B cell (primary cell): Measurements from ENCODE around the gene CORO1A. TPM values are rescaled to one million over a fixed set of nuclear protein-coding genes. Genes with fewer than 3 reads are reported as not detected.

Experiments
- ATAC-seq: fragments of 200-7000 bp; cut with Tn5 transposase; one replicate; pipeline ENCODE4 v1.10.0; 2021; ENCODE audit warnings: low read depth, mild to moderate bottlenecking, moderate number of reproducible peaks, moderate library complexity
- CTCF ChIA-PET: fragments of 350-600 bp; sonication (Branson Sonifier 250); formaldehyde crosslinking; loops from one replicate; lab custom pipeline; 2021; ENCODE audit warnings: antibody characterized with exemption, inconsistent platforms; lab: Charles Lee
- POLR2A ChIA-PET: fragments of 350-600 bp; sonication (Branson Sonifier 250); formaldehyde crosslinking; loops from one replicate; lab custom pipeline; 2021; ENCODE audit warnings: antibody characterized with exemption; lab: Charles Lee
- DNase-seq: peaks from one replicate; pipeline ENCODE4 v3.0.0; 2013
- H2AFZ ChIP-seq: 2 replicates; pipeline ENCODE4 v1.6.1; 2012; ENCODE audit warnings: mild to moderate bottlenecking, low read depth, low read length; ENCODE audit not compliant: insufficient read depth, poor library complexity, severe bottlenecking
- H3K27ac ChIP-seq, 2 donors: 1 replicate in 1 of 2; 2 replicates in 1 of 2; pipeline ENCODE4 v1.5.1; 2012 to 2013; ENCODE audit warnings: low read length in 2 of 2, mild to moderate bottlenecking in 2 of 2, moderate library complexity in 1 of 2
- H3K27me3 ChIP-seq, 4 experiments: fragments of 200-600 bp in 1 of 4; sonication (generic) in 1 of 4; replicated peaks in 1 of 4; 1 replicate in 2 of 4; 2 replicates in 2 of 4; pipeline versions ENCODE4 v1.6.1 to v1.7.0; 2013 to 2016; ENCODE audit warnings: low read length in 3 of 4, mild to moderate bottlenecking in 2 of 4, mixed read lengths in 1 of 4, moderate library complexity in 1 of 4; ENCODE audit not compliant: insufficient read depth in 4 of 4, control insufficient read depth in 3 of 4; ENCODE audit errors: control extremely low read depth in 1 of 4
- H3K36me3 ChIP-seq, 2 experiments: replicated peaks in 1 of 2; 1 replicate in 1 of 2; 2 replicates in 1 of 2; pipeline versions ENCODE4 v1.6.1 to v1.7.1; 2013; ENCODE audit warnings: low read length in 1 of 2; ENCODE audit not compliant: insufficient read depth in 2 of 2, control insufficient read depth in 1 of 2; ENCODE audit errors: control extremely low read depth in 1 of 2, extremely low read depth in 1 of 2
- H3K4me1 ChIP-seq, 2 donors: fragments of 200-600 bp in 1 of 2; sonication (generic) in 1 of 2; 1 replicate in 1 of 2; 2 replicates in 1 of 2; pipeline versions ENCODE4 v1.5.1 to v1.6.1; 2013 to 2017; ENCODE audit warnings: low read length in 2 of 2; ENCODE audit not compliant: control insufficient read depth in 2 of 2, insufficient read depth in 2 of 2
- H3K4me2 ChIP-seq: replicated peaks from 2 replicates; pipeline ENCODE3; 2012; ENCODE audit warnings: mild to moderate bottlenecking, low read depth, low read length; ENCODE audit not compliant: poor library complexity, severe bottlenecking
- H3K4me3 ChIP-seq, 5 experiments: fragments of 200-600 bp in 1 of 5; sonication (generic) in 1 of 5; 1 replicate in 3 of 5; 2 replicates in 2 of 5; pipeline versions ENCODE4 v1.5.1 to v1.7.0; 2011 to 2016; ENCODE audit warnings: low read length in 4 of 5, mild to moderate bottlenecking in 4 of 5, low read depth in 2 of 5, control low read depth in 1 of 5, moderate library complexity in 1 of 5; ENCODE audit not compliant: insufficient read depth in 1 of 5; ENCODE audit errors: control extremely low read depth in 1 of 5, extremely low read depth in 1 of 5
- H3K79me2 ChIP-seq: fragments of 200-600 bp; sonication (generic); one replicate; pipeline ENCODE4 v1.6.0; 2016; ENCODE audit warnings: low read length; ENCODE audit not compliant: control insufficient read depth, insufficient read depth
- H3K9ac ChIP-seq: fragments of 200-600 bp; sonication (generic); 2 replicates; pipeline ENCODE4 v1.6.1; 2017; ENCODE audit warnings: mild to moderate bottlenecking, low read length, moderate library complexity
- H3K9me3 ChIP-seq, 3 donors: one replicate each; pipeline versions ENCODE4 v1.6.1 to v1.7.1; 2013; ENCODE audit warnings: low read length in 2 of 3; ENCODE audit not compliant: control insufficient read depth in 2 of 3, insufficient read depth in 1 of 3; ENCODE audit errors: control extremely low read depth in 1 of 3
- H4K20me1 ChIP-seq: 2 replicates; pipeline ENCODE4 v1.6.0; 2012; ENCODE audit warnings: mild to moderate bottlenecking, low read length; ENCODE audit not compliant: insufficient read depth, control insufficient read depth, poor library complexity, severe bottlenecking
- H3K27ac Mint-ChIP-seq: one replicate; pipeline ENCODE4 v1.8.0; 2021; ENCODE audit warnings: mixed read lengths
- H3K27me3 Mint-ChIP-seq: one replicate; pipeline ENCODE4 v1.8.0; 2021; ENCODE audit warnings: mixed read lengths
- H3K4me1 Mint-ChIP-seq: one replicate; pipeline ENCODE4 v1.8.0; 2021; ENCODE audit warnings: mixed read lengths
- H3K4me3 Mint-ChIP-seq: one replicate; pipeline ENCODE4 v1.8.0; 2021; ENCODE audit warnings: mixed read lengths
- H3K9me3 Mint-ChIP-seq: one replicate; pipeline ENCODE4 v1.8.0; 2022; ENCODE audit warnings: mixed read lengths; ENCODE audit not compliant: insufficient read depth
- CTCF ChIP-seq: fragments of 200-600 bp; IDR thresholded peaks from one replicate; pipeline ENCODE4 v1.8.0; 2022; ENCODE audit warnings: antibody characterized with exemption, mild to moderate bottlenecking
- EZH2 ChIP-seq: IDR thresholded peaks from 2 replicates; pipeline ENCODE4 v1.6.1; 2012; ENCODE audit warnings: borderline replicate concordance, low read depth, mild to moderate bottlenecking, moderate library complexity, low read length; ENCODE audit not compliant: insufficient read depth, poor library complexity, severe bottlenecking
- WGBS: methylation state at CpG from one replicate; pipeline ENCODE4 v1.1.5; 2013; ENCODE audit warnings: missing lambda C conversion rate; ENCODE audit not compliant: insufficient coverage; 5-methylcytosine and 5-hydroxymethylcytosine counted together
- intact Hi-C: fragments of 100-400 bp; cut with micrococcal nuclease; formaldehyde crosslinking; loops from one replicate; pipeline ENCODE4 v1.10.0; 2022
- polyA plus RNA-seq: library from polyadenylated mRNA; depleted of rRNA; stranded (reverse); fragments of >200 nt; gene quantifications from 2 replicates; pipeline ENCODE4 v1.2.3, GENCODE V29; 2012
- total RNA-seq, 2 donors: library from RNA; stranded (reverse); fragments of 120-200 nt in 1 of 2; gene quantifications; 1 replicate in 1 of 2; 2 replicates in 1 of 2; pipeline versions ENCODE4 v1.2.3 to v1.2.4, GENCODE V29; 2013 to 2022

The CORO1A gene
- total and polyA plus RNA-seq, 2 donors (not counting 1 experiment from before 2014, with no cell fraction given), result 653 to 1,555 TPM

- ChIA-PET POLR2A (interaction anchor here (0.6 to 4.9 kb wide), 10 partner anchors 29 to 485 kb away, joined by 3 to 97 read pairs (median 4); partner anchors contain the start of genes ALDOA, SEPTIN1, TBX6 and YPEL3), CTCF (interaction anchor here (0.6 to 4.8 kb wide), 6 partner anchors 11 to 244 kb away, joined by 3 to 49 read pairs (median 4); partner anchors contain the start of genes ALDOA, DCTPP1 and TBX6)
- WGBS, result 2% methylated on average over 11 of the region's 15 CpGs
- peaks cover 46% of the 10 kb centered on the region for H3K79me2 ChIP-seq
- ATAC-seq (peak; percentile 36), DNase-seq (peak; percentile 88)
- TF ChIP-seq CTCF (no peak), EZH2 (no peak)
- peak overlapping the region; percentile 44 to 99 (median 97) for H3K4me3 ChIP-seq
- H2AFZ ChIP-seq, result peak overlapping the region; percentile 9
- Mint-ChIP-seq H3K4me3 (peak overlapping the region; percentile 90), H3K9me3 (no peaks in the 10 kb centered on the region), H3K27ac (peak overlapping the region; percentile 99), H3K4me1 (peaks cover 43% of the 10 kb centered on the region), H3K27me3 (no peaks in the 10 kb centered on the region)
- peaks cover 0 to 42% of the 10 kb centered on the region in 2 experiments for H3K36me3 ChIP-seq
- peaks cover 42% of the 10 kb centered on the region for H4K20me1 ChIP-seq
- peak overlapping the region; percentile 78 to 87 for H3K27ac ChIP-seq
- peaks cover 40 to 48% of the 10 kb centered on the region in 2 donors for H3K4me1 ChIP-seq
- H3K9me3 ChIP-seq, result no peaks in the 10 kb centered on the region
- H3K9ac ChIP-seq, result peak overlapping the region; percentile 98
- intact Hi-C loops, result no loop called here
- peak overlapping the region; percentile 97 for H3K4me2 ChIP-seq
- no peaks in the 10 kb centered on the region for H3K27me3 ChIP-seq
Measured at GRCh38 chr16:30185683-30186421, 2.5 kb downstream of the CORO1A start.

GRCh38 chr16:30186444-30186781 lies 3.0 kb downstream of the CORO1A start:
- TF ChIP-seq EZH2, result no peak
- TF ChIP-seq CTCF, result no peak
- CTCF ChIA-PET, result interaction anchor here (0.6 to 4.8 kb wide), 5 partner anchors 11 to 243 kb away, joined by 3 to 49 read pairs (median 4); partner anchors contain the start of genes ALDOA, DCTPP1 and TBX6
- H3K4me1 Mint-ChIP-seq, result peaks cover 41% of the 10 kb centered on the region
- Histone ChIP-seq H4K20me1 (peaks cover 42% of the 10 kb centered on the region), H3K27me3 (no peaks in the 10 kb centered on the region), H3K27ac (peak overlapping the region; percentile 78 to 87), H2AFZ (no peak overlapping the region), H3K4me2 (peak overlapping the region; percentile 97), H3K4me3 (peak overlapping the region in 4 of 5 experiments; percentile 95 to 99 (median 98)), H3K4me1 (peaks cover 40 to 48% of the 10 kb centered on the region in 2 donors), H3K9me3 (no peaks in the 10 kb centered on the region), H3K36me3 (peaks cover 0 to 42% of the 10 kb centered on the region in 2 experiments), H3K79me2 (peaks cover 46% of the 10 kb centered on the region), H3K9ac (peak overlapping the region; percentile 98)
- WGBS, result 30% methylated on average over 7 of the region's 9 CpGs
- peak overlapping the region; percentile 90 for H3K4me3 Mint-ChIP-seq
- peak overlapping the region; percentile 99 for H3K27ac Mint-ChIP-seq
- POLR2A ChIA-PET, result interaction anchor here (0.6 to 4.9 kb wide), 7 partner anchors 30 to 231 kb away, joined by 3 to 97 read pairs (median 5); partner anchors contain the start of genes ALDOA, SEPTIN1, TBX6 and YPEL3
- H3K27me3 Mint-ChIP-seq, result no peaks in the 10 kb centered on the region
- H3K9me3 Mint-ChIP-seq, result no peaks in the 10 kb centered on the region
- DNase-seq (no peak), ATAC-seq (no peak)
- intact Hi-C loops, result no loop called here
